HG02870 (cell line): Measurements from ENCODE around the gene AAMP.

Source experiments
- ATAC-seq: cut with Tn5 transposase; IDR thresholded peaks from one replicate; pipeline ENCODE4 v1.9.1; 2021; ENCODE audit warnings: mild to moderate bottlenecking, moderate library complexity; ENCODE audit not compliant: unreplicated experiment

AAMP gene

DNA sequence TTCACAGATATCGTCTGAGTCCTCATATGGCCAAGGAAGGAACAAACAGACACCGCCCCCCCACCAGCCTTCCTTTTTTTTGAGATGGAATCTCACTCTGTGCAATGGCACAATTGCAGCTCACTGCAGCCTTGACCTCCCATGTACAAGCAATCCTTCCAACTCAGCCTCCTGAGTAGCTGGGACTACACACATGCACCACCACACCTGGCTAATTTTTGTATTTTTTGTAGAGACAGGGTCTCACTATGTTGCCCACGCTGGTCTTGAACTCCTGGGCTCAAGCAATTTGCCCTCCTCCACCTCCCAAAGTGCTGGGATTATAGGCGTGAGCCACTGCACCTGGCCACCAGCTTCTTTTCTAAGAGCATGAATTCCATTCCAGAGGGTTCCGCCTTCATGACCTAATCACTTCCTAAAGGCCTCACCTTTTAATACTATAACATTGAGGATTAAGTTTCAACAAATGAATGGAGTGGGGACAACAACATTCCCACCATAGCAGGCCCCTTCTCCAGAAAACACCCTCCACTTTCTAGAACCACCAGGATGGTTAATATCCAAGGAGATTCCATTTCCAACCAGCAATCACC lies 24.6 kb upstream of the AAMP start:
- no peak for ATAC-seq

DNA sequence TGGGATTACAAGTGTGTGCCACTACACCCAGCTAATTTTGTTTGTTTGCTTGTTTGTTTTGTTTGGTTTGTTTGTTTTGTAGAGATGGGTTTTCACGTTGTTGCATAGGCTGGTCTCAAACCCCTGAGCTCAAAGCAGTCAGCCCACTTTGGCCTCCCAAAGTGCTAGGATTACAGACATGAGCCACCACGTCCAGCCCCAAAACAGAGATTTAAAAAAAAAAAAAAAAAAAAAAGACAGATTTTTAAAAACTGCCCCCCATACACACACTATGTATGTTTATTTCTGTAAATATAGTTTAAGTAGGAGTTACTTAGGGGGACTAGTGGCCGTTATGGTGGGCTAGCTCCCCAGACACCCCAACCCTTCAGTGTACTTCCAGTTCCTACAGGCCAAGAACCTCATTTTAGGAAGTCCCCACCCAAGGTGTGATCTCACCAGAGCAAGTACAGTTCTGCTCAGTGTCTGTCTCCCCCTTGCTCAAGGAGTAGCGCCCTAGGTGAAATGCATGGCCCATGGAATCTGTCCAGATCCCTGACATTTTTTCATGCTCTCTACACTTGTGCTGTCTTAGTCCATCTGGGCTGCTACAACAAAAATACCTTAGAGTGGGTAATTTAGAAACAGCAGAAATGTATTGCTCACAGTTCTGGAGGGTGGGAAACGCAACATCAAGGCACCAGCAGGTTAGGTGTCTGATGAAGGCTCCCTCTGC lies 23.9 kb upstream of the AAMP start:
- ATAC-seq = no peak

DNA sequence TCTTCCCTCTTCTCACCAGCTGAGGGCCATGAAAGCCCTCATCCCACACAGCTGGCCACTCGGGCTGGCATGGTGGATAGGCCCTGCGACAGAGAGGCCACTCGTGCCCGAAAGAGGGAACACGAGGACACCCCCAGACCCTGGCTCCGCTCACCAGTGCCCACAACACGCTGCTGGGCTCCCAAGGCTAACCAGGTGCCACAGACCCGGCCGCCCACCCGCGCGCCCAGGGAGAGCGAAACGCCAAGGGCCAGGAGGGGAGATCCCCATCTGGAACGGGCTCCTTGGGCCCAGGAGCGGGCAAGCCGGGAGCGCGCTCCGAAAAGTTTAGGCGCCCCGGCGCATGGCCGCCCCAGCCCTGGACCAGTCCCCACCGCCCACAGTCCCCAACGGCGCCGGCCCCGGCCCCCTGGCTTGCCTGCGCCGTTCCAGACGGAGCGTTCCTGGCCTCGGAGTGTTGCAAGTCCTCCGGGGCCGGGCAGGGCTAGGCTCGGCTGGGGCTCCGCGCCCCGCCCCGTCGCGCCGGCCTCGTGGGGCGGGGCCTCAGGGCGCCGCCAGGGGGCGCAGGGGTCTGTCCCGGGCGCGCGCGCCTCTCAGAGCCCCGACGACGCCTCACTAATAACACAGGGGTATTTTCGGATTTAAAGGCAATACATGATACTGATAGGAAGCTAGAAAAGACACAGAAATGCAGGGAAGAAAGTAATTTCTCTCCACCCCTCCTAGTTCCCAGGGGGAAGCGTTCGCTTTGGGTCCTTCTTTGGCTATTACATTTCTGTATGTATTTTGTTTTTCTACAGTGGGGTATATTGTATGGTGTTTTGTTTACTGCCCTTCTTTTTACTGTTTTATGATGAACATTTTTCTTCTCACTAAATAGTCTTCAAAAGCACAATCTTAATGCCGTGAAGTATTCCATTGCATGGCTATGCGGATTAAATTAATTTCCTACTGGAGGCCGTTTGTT lies 22.4 kb upstream of the AAMP start, which contains the start of gene TMBIM1:
TSS of gene TMBIM1 (minus strand) at position 456 of the 967 bp plus-strand sequence. CDS start 10,362 bp downstream, outside the sequence.
- peak; percentile 60 for ATAC-seq

DNA sequence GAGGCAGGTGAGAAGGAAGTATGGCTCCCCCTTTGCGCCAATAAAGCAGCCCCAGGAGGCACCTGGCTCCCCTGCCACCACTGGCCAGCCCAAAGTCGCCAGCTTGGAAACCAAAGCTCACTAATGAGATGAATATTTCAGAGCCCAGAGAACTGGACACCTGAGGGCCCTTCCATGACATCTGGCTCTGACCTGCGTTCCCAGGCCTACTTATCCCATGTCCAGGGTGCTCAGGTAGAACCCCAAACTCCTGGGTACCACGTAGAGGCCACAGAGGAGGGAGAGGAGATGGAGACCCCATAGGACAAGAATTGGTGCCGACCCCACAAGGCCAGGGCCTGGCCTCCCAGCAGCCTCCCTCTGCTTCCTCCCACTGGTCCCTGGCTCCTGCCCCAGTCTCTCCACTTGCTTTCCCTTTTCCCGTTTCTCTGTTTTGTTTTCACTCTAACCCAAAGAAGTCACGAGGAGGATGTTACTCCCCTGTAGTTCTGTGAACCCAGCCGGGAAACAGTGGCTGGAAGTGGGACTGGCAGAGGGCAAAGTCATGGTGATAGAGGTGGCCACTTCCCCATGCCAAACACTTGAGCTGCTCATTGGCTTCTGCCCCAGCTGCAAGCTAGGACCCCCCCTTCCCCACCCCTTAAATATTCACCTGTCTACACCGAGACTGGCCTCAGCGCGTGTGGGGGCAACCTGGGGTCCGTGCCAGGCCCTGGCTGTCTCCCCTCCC lies 21.5 kb upstream of the AAMP start:
- no peak for ATAC-seq

DNA sequence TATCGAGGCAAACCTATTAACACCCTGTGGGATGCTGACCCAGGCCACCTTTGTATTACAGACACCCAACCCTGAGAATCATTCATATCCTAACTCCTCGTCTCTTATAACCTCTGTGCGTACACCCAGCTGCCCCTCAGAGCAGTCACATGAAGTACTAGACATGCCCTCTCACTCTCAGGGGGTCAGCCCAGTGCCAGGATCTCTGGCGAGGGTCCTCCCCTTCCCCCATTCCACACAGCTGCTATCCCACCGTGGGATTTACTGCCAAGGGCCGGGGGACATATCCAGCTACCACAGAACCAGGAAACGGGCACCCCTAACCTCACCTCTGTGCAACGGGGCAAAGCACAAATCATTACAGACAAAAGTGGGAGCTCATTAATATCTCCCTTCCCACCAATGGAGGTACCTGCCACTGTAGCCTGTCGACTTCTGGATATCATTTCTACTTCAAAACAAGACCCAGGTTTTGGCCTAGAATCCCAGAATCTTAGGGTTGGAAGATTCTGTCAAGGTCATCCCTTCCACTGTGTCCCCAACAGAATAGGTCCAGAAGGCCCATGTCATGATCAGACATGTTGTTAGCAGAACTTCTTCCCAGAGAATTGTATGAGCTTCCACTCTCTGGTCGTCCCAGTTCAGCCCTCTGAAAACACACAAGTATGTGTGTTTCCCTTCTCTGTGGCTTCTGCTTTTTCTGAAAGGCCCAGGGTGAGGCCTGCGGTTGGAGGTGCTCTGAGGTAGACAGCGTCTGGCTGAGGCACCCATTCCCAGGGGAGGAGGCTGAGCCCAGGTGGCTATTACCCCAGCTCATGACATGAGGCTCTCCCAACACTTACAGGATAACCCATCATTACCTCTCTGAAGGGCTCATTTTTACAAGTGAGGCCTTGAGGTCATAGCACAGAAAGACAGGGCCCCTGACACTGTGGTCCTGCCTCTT lies 20.7 kb upstream of the AAMP start:
- ATAC-seq = peak; percentile 45

DNA sequence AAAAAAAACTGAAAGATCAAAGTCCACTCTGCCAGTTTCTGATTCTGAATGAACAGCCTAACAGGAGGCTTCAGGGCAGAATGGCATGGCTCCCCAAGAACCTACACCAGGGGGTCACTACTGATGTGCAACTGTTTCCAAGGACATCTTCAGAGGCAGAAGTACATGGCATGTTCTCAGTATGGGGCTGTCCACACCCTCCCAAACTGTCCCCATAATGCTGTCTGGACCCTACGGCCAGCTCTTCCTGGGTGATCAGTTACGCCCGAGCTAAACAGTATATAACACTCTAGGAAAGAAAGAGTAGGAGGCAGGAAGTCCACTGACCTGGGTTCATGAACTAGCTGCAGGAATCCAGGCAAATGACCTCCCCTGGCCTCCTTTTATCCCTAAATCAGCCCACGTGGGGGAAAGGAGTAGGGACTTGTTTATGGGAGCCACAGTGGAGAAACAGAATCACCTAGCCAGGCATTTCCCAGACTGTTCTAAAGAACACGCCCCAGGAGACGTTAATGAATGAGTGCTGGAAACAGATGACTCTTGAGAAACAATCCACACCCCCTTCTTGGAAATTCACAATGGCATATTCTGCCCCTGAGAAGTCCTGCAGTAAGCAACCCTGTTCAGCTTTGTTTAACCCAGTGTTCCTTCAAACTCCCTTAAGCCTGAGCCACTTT lies 19.8 kb upstream of the AAMP start:
- no peak for ATAC-seq

DNA sequence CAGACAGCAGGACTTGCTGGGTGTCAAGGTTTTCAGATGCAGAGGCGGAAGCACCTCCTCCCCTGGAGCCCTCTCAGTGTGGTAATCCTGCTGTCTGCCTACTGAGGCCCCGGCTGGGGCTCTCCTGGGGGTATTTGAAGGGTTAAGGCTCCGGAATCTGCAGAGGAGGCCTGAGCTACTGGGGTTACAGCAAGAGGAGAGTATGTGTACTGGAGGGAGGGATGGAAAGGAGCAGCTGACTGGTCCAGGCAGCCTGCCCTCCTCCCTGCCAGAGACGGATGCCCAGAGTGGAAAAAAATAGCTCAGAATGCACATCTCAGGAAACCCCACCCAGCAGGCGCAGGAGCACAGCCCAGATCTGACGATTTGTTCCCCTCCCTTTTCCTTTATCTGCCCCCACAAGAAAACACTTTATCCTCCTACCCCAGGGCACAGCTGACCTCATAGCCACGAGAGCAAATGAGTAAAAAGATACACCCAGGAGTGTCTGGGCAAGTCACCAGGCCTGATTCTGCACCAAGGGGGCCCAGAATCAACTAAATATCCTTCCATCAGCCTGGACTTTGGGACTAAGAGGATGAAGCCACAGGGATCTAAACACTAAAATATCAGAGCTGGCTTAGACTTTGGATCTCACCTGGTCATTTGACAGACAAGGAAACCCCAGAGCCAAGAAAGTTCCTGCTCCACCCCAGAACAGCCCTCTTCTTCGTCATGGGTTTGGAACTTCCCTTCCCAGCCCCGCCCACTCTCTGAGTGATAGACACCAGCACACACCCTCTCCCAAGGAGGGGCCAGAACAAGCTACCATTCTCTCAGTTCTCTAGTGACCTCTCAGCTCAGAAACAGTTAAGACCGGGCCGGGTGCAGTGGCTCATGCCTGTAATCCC lies 16.9 kb upstream of the AAMP start:
- peak; percentile 52 for ATAC-seq

DNA sequence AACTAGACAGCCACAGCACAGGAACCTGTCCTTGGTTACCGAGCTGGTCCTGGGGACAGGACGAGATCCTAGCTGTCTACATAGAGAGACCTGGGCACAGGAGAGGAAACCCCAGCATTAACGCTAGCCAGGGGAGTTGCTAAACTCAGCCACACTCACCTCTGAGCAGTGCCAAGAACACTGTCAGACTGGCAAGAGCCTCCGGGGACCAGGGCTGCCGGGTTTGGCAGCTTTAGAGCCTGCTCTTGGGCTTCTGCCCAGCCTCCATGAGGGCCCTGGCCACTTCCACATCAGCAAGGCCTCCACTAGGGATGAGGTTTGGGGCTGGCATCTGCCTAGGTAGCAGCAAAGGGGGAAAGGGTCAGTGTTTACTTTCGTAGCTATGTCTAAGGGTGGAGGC lies 15.7 kb upstream of the AAMP start:
- ATAC-seq = no peak

DNA sequence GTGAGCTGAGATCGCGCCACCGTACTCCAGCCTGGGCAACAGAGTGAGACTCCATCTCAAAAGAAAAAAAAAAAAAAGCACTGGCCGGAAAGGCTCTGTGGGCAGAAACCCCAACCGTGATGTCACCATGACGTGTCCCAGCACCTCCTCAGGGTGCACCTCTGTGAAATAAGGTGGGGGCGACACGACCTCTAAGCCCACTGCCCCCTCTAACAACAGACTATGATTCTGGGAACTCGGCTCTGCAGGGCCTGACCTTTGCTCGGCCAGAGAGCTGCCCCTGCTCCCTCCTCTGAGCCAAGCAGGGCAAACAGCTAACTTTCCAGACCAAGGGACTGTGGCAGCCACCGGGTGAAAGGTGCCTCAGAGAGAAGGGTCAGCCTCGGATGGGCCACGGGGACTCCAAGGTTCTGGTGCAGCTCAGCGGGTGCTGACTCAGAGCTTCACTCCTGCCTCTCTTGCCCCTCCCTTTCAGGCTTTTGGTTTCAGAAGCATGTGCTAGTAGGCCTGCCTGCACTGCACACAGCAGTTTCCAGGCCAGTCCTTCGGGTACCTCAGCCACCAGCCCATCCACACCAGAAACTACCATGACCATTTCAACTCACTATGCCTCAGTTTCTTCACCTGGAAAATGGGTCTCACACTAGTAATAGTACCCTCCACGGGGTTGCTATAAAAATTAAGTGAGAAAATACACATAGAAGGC lies 14.3 kb upstream of the AAMP start:
- ATAC-seq = peak; percentile 66

DNA sequence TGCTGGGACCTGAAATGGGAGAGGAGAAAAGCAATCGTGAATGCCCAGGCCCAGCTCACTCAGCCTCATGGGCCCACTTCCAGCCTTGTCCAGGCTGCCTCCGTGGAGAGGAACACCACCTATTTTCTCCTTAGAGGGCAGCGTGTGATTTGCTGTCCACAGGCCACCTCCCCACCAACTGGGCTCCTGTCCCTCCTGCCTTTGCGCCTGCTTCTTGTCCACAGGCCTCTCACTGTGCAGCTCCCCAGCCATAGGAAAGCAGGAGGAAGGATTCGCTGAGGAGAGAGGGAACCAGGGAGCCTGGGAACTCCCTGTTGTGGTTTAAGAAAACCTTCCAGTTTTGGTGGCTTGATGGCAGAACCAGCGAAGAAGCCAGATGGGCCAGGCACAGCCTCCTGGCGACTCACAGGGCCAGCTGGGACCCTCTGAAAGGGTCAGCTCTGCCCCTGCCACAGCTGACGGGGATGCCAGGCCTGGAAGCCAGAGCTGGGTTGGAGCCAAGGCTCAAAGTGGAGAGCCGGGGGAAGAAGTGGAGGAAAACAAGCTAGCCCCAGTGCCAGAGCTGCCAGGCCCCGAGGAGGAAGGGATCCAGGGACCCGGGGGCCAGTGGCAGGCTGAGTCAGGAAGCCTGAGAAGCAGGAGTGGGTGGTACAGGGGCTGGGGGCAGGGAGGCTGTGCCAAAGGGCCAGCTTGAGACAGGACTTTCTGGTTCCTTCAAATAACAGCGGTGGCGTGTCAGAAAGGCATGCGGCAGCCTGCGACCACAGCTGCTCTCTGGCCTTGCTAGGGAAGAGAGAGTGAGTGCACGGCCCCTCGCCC lies 12.4 kb upstream of the AAMP start:
- ATAC-seq = no peak

DNA sequence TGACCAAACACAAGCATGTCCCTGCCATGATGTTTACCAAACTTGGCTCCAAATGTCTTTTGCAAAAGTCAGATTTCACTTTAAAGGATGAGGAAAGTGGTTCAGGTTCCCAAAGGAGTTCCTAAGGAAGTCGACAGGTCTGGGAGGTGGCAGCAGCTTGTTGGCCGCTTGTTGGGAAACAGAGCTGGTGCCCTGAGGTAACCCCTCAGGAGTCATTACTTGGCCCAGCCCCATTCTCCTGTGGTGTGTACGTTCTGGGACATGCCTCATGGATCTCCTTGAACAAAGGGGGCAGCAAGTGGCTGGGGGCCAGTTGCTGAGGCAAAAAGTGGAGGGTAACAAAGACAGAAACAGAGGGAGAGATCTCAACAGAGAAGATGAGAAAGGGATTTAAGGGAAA lies 11.5 kb upstream of the AAMP start:
- no peak for ATAC-seq

DNA sequence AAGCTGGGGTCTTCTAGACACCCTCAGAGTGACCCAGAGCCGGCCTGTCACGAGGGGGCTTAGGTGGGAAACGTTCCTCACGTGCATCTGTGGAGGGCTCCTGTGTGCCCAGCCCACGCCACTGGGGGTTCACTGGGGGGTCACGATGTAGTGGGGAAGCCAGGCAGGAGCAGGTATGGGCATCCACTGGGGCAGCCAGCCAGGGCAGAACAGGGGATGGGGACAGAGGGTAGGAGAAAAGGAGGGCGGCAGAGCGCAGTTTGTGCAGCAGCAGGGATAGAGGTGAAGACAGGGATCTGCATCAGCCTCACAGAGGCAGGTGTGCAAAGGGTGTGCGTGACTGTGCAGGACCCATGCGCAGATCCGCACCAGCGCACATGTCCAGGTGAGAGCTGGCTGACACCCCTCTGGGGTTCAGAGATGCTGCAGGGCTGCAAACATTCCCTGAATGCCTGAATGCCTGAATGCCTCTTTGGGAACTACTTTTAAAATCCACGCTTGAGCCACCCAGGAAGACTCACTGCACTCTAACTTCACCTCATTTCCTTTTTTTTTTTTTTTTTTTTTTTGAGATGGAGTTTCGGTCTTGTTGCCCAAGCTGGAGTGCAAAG lies 10.4 kb upstream of the AAMP start:
- ATAC-seq = no peak

DNA sequence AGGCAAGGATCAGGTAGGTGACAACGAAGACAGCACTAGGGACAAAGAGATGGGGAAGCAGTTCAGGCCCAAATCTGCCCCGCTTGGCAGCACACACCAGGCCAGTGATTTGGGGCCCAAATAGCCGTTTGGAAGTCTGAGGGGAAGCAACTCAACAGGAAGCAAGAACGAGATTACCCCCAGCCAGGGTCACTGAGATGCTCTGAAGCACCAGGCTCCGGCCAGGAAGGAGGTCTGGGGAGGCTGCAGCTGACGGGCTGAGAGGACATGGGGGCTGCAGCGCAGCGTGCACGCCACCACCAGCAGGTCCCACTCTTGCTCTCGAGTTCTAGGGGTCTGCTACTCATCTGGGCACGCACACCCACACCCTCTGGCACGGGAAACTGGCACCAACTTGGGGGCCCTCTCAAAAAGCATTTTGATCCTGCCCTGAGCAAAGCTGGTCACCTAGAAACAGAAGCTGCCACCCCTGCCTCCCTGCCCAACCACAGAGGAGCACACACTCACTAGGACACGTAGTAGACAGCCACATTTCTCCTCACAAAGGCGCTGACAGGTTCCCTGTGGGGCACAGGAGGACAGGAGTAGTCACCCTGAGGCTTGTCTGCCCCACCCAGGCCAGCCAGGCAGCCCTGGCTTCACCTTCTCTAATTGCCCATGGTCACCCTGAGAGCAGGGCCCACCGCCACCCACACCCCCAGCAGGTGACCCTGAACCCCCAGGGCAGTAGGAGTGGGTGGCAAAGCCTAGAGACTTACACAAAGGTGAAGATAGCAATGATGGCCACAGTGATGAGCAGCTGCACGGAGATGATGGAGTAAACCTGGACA lies 8.8 kb upstream of the AAMP start:
- ATAC-seq = no peak

DNA sequence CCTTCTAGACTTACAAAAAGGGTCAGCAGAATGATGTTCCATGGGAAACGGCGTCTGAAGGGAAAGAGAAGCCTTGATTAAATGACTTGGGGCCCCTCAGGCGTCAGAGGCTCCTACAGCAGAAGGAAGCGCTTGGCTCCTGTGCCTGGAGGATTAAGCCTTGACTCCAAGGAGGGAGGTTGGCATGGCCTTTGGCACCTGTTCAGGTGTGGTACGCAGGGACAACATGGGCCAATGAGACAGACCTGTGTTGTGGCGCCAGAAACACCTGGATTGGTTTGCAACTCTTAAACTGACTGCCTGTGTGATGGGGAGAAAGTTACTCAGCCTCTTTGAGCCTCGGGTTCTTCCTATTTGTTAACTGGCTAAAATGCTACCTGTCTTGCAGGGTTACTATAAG lies 8.0 kb upstream of the AAMP start:
- ATAC-seq = no peak

DNA sequence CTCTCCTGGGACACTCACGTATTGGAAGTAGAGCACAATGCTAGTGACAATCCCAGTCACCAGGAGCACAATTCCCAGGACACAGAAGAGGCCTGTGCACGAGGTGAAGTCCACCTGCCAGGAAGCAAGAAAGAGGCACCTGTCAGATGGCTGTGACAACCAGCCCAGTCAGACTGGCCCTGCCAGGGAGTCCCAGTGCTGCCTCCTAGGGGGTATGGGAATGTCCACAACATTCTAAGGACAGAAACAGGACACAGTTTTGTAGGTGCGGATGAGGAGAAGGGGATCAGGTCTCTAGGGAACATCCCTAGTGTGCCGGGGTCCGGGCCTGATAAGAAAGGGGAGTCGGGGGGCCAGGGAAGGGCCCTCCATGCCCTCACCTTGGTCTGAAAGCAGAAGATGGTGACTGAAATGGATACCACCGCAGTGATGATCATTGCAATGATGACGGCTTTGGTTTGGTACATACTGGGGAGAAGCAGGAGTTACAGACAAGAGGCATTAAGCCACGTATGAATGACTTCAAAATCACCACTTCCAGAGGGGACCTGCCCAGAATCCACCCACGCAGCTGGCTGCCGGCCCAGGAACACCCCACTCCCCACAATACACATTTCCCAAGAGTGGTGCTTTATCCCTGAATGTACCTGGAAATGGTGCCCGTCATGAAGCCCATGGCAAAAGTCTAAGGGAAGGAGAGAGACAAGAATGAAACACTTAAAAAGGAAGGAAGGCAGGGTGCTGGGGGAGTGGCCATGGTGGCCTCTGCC lies 7.2 kb upstream of the AAMP start:
- no peak for ATAC-seq
